ENCODE measurements around the gene MAP2K3. TPM values are rescaled to one million over a fixed set of nuclear protein-coding genes. Genes with fewer than 3 reads are reported as not detected.

Gene MAP2K3
- total and polyA plus RNA-seq, 2 donors (not counting 1 experiment from before 2014, with no cell fraction given), result 23.8 to 80.9 TPM

DNA sequence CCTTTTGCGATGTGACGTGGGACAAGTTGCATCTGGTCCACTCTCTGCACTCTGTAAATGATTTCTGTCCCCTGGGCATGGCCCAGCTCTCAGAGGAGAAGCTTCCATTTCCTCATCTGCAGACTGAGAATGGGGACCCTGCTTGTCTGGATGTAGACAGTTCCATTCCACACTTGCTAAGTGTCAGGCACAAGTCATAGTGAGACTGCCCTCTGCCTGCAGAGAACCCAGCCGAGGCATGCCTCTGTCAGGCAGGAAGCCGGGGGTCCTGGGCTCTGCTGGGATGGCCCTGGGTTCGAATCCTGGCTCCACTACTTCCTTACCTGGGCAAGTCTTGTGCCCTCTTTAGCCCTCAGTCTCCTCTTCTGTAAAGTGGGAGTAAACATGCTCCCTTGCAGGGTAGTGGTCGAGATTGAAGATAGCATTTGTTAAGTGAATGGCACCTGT, 4.1 kb downstream of the MAP2K3 start:
- peaks cover 31% of the 10 kb centered on the region for H3K4me1 ChIP-seq (ENCODE audit: control insufficient read depth, extremely low read depth, insufficient read depth, low read length)
- peaks cover 14% of the 10 kb centered on the region for H3K36me3 ChIP-seq (ENCODE audit: control insufficient read depth, insufficient read depth, low read length)
- H3K9me3 ChIP-seq (ENCODE audit: control insufficient read depth, insufficient read depth, low read depth, low read length), result no peaks in the 10 kb centered on the region
- H3K79me2 ChIP-seq (ENCODE audit: control insufficient read depth, insufficient read depth, low read length), result peaks cover 87% of the 10 kb centered on the region
- peaks cover 3% of the 10 kb centered on the region for H4K20me1 ChIP-seq (ENCODE audit: control insufficient read depth, extremely low read depth, insufficient read depth, low read length)
- H3K27me3 ChIP-seq (ENCODE audit: control insufficient read depth, insufficient read depth, low read length), result no peaks in the 10 kb centered on the region
- H2AFZ ChIP-seq (ENCODE audit: low read length), result no peak overlapping the region
- peak overlapping the region; percentile 96 for H3K27ac ChIP-seq (ENCODE audit: insufficient read depth, low read length)
- DNase-seq (ENCODE audit: low read depth in 2 of 2), result no peak
- H3K4me2 ChIP-seq (ENCODE audit: extremely low read depth, insufficient read depth, low read length), result peak overlapping the region; percentile 49
- peak overlapping the region in 3 of 4 experiments; percentile 26 to 99 (median 33) for H3K4me3 ChIP-seq (replicated peaks in 1 of 4; ENCODE audit: control extremely low read depth in 1 of 4, insufficient read depth in 1 of 4, low read depth in 3 of 4, low read length in 4 of 4)
- peak overlapping the region; percentile 6 for H3K9ac ChIP-seq (ENCODE audit: insufficient read depth, low read length)
- TF ChIP-seq EZH2 (IDR thresholded peaks at IDR 0.05; ENCODE audit: low read length, missing control alignments), result no peak
- TF ChIP-seq, protein P1, sequence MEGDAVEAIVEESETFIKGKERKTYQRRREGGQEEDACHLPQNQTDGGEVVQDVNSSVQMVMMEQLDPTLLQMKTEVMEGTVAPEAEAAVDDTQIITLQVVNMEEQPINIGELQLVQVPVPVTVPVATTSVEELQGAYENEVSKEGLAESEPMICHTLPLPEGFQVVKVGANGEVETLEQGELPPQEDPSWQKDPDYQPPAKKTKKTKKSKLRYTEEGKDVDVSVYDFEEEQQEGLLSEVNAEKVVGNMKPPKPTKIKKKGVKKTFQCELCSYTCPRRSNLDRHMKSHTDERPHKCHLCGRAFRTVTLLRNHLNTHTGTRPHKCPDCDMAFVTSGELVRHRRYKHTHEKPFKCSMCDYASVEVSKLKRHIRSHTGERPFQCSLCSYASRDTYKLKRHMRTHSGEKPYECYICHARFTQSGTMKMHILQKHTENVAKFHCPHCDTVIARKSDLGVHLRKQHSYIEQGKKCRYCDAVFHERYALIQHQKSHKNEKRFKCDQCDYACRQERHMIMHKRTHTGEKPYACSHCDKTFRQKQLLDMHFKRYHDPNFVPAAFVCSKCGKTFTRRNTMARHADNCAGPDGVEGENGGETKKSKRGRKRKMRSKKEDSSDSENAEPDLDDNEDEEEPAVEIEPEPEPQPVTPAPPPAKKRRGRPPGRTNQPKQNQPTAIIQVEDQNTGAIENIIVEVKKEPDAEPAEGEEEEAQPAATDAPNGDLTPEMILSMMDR (conservative IDR thresholded peaks at IDR 0.05 in 1 of 2, IDR thresholded peaks at IDR 0.05 in 1 of 2; ENCODE audit: low read depth in 1 of 2, low read length in 2 of 2), result no peak

DNA sequence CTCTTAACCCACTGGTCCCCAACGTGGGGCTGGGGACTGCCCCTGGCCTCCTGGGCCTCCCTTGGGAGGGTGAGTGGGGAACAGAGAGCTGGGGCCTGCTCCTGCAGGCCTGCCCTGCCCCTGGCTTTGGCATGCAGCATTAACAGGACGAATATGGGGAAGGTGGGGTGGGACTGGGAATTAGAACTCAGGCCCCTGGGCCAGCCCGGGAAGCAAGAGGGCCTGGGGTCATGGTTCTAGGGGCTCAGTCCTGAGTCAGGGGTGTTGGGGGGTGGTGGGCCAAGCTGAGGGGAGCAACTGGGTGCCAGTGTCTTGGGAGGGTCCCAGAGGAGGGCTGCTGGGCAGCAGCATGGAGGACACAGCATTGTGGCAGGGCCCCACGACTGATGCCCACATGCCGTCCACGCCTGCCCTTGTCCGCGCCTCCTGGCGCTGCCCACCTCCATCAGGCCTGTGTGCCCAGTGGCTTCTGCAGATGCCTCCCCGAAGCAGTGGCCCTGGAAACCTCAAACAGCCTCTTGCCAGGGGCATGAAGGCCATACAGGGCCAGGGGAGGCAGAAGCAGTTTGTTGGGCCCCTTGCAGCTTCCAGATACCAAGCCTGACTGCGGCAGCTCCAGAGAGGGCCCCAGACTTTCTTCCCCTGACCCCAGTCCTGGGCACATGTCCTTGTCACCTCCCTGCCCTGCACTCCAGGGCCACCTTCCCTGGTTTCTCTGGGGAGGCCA, 4.8 kb downstream of the MAP2K3 start:
- H3K27me3 ChIP-seq (ENCODE audit: control insufficient read depth, insufficient read depth, low read length), result no peaks in the 10 kb centered on the region
- peak overlapping the region; percentile 96 for H3K27ac ChIP-seq (ENCODE audit: insufficient read depth, low read length)
- no peak for DNase-seq (ENCODE audit: low read depth in 2 of 2)
- TF ChIP-seq EZH2 (IDR thresholded peaks at IDR 0.05; ENCODE audit: low read length, missing control alignments), result no peak
- TF ChIP-seq, protein P1 (conservative IDR thresholded peaks at IDR 0.05 in 1 of 2, IDR thresholded peaks at IDR 0.05 in 1 of 2; ENCODE audit: low read depth in 1 of 2, low read length in 2 of 2), result no peak
- peaks cover 3% of the 10 kb centered on the region for H4K20me1 ChIP-seq (ENCODE audit: control insufficient read depth, extremely low read depth, insufficient read depth, low read length)
- H3K36me3 ChIP-seq (ENCODE audit: control insufficient read depth, insufficient read depth, low read length), result peaks cover 17% of the 10 kb centered on the region
- no peak overlapping the region for H3K9ac ChIP-seq (ENCODE audit: insufficient read depth, low read length)
- H3K4me3 ChIP-seq (replicated peaks in 1 of 4; ENCODE audit: control extremely low read depth in 1 of 4, insufficient read depth in 1 of 4, low read depth in 3 of 4, low read length in 4 of 4), result no peak overlapping the region
- no peaks in the 10 kb centered on the region for H3K9me3 ChIP-seq (ENCODE audit: control insufficient read depth, insufficient read depth, low read depth, low read length)
- peak overlapping the region; percentile 10 for H3K4me2 ChIP-seq (ENCODE audit: extremely low read depth, insufficient read depth, low read length)
- H3K79me2 ChIP-seq (ENCODE audit: control insufficient read depth, insufficient read depth, low read length), result peaks cover 95% of the 10 kb centered on the region
- H2AFZ ChIP-seq (ENCODE audit: low read length), result no peak overlapping the region
- H3K4me1 ChIP-seq (ENCODE audit: control insufficient read depth, extremely low read depth, insufficient read depth, low read length), result peaks cover 27% of the 10 kb centered on the region

DNA sequence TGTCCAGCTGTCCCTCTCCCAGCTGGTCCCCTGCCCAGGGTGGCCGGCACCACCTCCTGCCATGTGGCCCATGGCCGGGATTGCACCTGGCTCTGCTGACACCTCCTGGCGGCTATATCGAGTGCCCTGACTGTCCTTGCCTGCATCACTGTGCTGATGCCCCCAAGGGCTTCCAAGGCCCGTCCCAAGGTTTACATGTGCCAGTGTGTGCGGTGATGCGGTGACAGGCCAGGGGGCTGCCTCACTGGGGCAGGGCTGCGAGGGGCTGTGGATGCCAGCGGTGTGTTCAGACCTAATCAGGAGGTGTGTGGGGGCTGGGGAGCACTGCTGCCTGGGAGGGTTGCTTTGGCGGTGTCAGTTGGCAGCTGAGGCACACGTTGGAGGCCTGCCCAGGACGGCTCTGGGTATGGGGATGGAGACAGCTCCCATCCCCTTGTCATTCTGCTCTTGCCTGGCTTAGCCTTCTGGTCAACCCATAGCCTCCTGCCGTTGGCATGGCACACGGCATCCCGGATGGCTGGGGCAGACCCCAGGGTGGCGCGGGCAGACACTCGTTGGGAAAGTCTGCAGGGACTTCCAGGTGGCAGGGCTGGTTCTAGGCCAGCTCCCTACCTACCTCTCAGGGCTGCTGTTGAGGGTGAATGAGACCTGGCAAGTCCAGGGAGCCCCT, 5.5 kb downstream of the MAP2K3 start:
- no peak for DNase-seq (ENCODE audit: low read depth in 2 of 2)
- H2AFZ ChIP-seq (ENCODE audit: low read length), result no peak overlapping the region
- TF ChIP-seq EZH2 (IDR thresholded peaks at IDR 0.05; ENCODE audit: low read length, missing control alignments), result no peak
- TF ChIP-seq, protein P1 (conservative IDR thresholded peaks at IDR 0.05 in 1 of 2, IDR thresholded peaks at IDR 0.05 in 1 of 2; ENCODE audit: low read depth in 1 of 2, low read length in 2 of 2), result no peak
- peaks cover 27% of the 10 kb centered on the region for H3K4me1 ChIP-seq (ENCODE audit: control insufficient read depth, extremely low read depth, insufficient read depth, low read length)
- H3K27ac ChIP-seq (ENCODE audit: insufficient read depth, low read length), result peak overlapping the region; percentile 96
- no peaks in the 10 kb centered on the region for H3K27me3 ChIP-seq (ENCODE audit: control insufficient read depth, insufficient read depth, low read length)
- H3K79me2 ChIP-seq (ENCODE audit: control insufficient read depth, insufficient read depth, low read length), result peaks cover 97% of the 10 kb centered on the region
- no peak overlapping the region for H3K9ac ChIP-seq (ENCODE audit: insufficient read depth, low read length)
- peak overlapping the region; percentile 10 for H3K4me2 ChIP-seq (ENCODE audit: extremely low read depth, insufficient read depth, low read length)
- peaks cover 3% of the 10 kb centered on the region for H4K20me1 ChIP-seq (ENCODE audit: control insufficient read depth, extremely low read depth, insufficient read depth, low read length)
- peaks cover 17% of the 10 kb centered on the region for H3K36me3 ChIP-seq (ENCODE audit: control insufficient read depth, insufficient read depth, low read length)
- H3K9me3 ChIP-seq (ENCODE audit: control insufficient read depth, insufficient read depth, low read depth, low read length), result no peaks in the 10 kb centered on the region
- H3K4me3 ChIP-seq (replicated peaks in 1 of 4; ENCODE audit: control extremely low read depth in 1 of 4, insufficient read depth in 1 of 4, low read depth in 3 of 4, low read length in 4 of 4), result no peak overlapping the region
